Measurements from ENCODE around the gene TMX2. TPM values are rescaled to one million over a fixed set of nuclear protein-coding genes. Genes with fewer than 3 reads are reported as not detected.

The TMX2 gene
- total RNA-seq, 4 donors from 2014 or later = 32.8 to 72.7 (median 34.1) TPM

DNA sequence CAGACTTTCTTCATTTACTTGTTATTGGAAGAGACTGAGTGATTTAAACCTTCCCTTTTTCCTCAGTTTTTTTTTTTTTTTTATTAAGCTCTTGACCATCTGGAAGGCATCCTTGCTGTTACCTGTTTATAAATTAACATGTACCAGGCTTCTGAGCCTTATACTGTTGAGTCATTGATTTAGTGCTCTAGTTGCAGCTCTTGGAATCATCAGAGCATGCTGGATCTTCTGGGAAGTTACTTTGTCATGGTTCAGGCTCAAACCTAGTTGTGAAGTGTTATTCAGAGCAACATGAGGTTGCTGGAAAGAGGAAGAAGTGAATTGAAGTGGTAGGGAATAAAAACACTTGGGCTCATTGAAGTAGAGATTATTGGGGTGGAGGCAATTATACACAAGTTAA, 38.1 kb upstream of the TMX2 start:
- TF ChIP-seq, protein P1, sequence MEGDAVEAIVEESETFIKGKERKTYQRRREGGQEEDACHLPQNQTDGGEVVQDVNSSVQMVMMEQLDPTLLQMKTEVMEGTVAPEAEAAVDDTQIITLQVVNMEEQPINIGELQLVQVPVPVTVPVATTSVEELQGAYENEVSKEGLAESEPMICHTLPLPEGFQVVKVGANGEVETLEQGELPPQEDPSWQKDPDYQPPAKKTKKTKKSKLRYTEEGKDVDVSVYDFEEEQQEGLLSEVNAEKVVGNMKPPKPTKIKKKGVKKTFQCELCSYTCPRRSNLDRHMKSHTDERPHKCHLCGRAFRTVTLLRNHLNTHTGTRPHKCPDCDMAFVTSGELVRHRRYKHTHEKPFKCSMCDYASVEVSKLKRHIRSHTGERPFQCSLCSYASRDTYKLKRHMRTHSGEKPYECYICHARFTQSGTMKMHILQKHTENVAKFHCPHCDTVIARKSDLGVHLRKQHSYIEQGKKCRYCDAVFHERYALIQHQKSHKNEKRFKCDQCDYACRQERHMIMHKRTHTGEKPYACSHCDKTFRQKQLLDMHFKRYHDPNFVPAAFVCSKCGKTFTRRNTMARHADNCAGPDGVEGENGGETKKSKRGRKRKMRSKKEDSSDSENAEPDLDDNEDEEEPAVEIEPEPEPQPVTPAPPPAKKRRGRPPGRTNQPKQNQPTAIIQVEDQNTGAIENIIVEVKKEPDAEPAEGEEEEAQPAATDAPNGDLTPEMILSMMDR (IDR thresholded peaks at IDR 0.05; ENCODE audit: low read depth) = no peak

DNA sequence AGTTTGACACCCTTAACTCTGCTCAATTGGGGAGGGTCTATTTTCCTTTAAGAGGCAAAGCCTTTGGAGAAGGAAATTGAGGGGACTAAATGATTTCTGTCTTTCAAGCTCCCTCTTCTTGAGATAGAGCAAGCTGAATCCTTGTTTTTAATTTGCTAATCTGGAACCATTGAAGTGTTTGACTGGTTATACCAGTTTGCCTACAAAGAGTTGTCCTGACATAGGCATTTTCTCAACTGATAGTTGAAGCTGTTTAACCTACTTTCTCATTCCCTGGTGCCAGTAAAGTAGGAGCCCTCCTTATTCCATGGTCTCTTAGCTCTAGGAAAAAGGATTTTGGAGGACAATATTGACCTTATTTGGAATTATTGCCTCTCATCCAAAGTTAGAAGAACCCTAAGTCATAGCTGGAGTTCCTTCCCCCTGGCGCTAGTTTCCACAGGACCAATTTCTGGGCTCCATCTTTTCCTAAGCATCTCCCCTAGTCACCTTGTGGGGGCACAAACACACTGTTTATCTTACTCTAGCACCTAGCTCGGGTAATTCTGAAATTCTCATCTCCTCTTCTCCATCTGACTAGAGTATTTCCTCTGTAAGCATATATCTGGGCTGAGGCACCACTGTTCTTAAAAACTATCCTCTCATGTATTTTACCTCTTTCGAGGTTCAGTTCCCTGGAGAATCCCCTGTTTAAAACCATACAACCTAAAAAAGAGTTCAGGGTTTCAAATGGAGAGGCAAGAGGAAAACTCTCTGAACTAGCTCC, 37.0 kb upstream of the TMX2 start:
- TF ChIP-seq, protein P1 (IDR thresholded peaks at IDR 0.05; ENCODE audit: low read depth) = no peak

DNA sequence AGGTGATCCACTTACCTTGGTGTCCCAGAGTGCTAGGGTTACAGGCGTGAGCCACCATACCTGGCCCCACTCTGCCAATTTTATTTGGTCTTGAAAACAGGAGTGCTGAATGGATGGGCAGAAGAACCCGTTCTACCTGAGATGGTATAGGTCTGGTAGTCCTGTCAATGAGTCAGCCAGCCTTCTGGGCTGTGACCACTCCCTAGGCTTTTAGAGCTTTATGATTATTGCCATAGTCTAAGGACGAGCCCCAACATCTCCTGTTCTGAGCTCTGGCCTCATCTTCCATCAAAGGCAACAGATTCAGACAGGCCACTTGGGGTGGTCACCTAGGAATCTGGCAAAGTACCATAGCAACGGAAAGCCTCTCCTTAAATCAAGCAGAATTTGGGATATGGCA, 33.0 kb upstream of the TMX2 start:
- TF ChIP-seq, protein P1 (IDR thresholded peaks at IDR 0.05; ENCODE audit: low read depth) = no peak

DNA sequence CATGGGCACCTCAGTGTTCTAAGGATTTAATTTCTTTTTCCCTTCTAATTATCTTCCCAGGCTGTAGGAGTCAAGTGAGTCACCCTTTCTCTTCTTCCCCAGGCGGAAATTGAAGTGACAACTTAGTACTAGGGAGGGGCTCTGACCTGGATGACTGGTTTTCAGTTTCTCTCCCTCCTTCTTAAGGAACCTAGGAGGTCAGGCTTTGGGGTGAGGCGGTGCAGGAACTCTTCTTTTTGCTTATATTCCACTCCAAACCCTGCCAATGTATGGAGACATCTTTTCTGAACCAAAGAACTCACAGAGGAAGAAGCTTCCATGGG, 31.9 kb upstream of the TMX2 start:
- TF ChIP-seq, protein P1 (IDR thresholded peaks at IDR 0.05; ENCODE audit: low read depth) = no peak

DNA sequence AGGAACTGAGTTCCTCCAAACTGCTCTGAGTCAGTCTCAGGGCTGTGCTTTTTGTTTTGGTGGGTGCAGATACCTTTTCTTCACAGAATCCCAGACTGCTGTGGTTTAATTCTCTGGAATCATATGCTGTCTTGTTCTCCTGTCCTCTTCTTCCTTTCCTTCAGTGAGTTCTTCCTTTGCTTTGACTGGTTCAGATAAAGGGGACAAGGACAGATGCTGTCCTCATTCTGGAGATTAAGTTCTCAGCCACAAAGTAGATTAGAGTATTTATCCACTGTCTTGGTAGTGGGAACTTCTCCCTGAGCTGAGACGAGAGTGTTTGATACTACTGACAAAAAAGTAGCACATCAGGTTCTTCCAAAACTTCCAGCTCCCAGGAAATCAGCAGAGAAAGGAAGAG, 31.2 kb upstream of the TMX2 start:
- TF ChIP-seq, protein P1 (IDR thresholded peaks at IDR 0.05; ENCODE audit: low read depth) = no peak

DNA sequence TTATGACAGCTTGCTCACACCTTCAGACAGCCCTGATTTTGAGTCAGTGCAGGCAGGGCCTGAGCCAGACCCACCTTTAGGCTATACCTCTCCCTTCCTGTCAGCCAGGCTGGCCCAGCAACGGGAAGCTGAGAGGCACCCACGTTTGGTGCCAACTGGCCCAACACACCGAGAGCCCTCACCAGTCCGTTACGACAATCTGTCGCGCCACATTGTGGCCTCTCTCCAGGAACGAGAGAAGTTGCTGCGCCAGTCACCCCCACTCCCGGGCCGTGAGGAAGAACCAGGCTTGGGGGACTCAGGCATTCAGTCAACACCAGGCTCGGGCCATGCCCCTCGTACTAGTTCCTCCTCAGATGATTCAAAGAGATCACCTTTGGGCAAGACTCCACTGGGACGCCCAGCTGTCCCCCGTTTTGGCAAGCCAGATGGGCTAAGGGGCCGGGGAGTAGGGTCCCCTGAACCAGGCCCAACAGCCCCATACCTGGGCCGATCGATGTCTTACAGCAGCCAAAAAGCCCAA, 13.5 kb upstream of the TMX2 start:
- TF ChIP-seq, protein P1 (IDR thresholded peaks at IDR 0.05; ENCODE audit: low read depth) = no peak

DNA sequence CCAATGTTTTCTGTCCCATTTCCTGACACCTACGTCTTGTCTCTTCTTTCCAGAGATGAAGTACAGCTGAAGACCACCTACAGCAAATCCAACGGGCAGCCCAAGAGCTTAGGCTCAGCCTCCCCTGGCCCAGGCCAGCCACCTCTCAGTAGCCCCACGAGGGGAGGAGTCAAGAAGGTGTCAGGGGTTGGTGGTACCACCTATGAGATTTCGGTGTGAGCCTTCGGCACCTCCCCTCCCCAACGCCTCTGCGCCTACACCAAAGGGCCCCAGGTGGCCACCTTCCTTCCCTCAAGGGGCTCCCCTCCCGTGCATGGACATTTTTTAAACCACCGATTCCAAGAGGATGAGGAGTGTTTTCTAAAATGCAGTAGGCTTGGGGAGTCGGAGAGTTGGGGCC, 12.6 kb upstream of the TMX2 start:
- TF ChIP-seq, protein P1 (IDR thresholded peaks at IDR 0.05; ENCODE audit: low read depth) = no peak

Data from subcutaneous adipose tissue (tissue), 4 donors.